ENCODE results near the gene LSM14B. TPM values are rescaled to one million over a fixed set of nuclear protein-coding genes. Genes with fewer than 3 reads are reported as not detected.

LSM14B gene
- total RNA-seq, 1 experiment from 2014 or later = 72.5 TPM

- intact Hi-C loops (cut with micrococcal nuclease; ENCODE audit: unreplicated experiment) = loop anchor here (1.0 kb wide), 1 partner anchor 123 kb away; no protein-coding TSS in a partner anchor
- Histone ChIP-seq H3K9me3 (ENCODE audit: low read depth, low read length, poor library complexity, severe bottlenecking) (no peaks in the 10 kb centered on the region), H3K4me1 (ENCODE audit: insufficient read depth, low read length, poor library complexity, severe bottlenecking) (no peaks in the 10 kb centered on the region), H3K4me3 (ENCODE audit: low read depth, low read length, poor library complexity, severe bottlenecking) (no peak overlapping the region), H3K36me3 (ENCODE audit: insufficient read depth, low read length, poor library complexity, severe bottlenecking) (peaks cover 99% of the 10 kb centered on the region), H3K27ac (ENCODE audit: low read depth, low read length, poor library complexity, severe bottlenecking) (no peak overlapping the region), H3K27me3 (replicated peaks; ENCODE audit: insufficient read depth, low read depth, low read length, poor library complexity) (no peaks in the 10 kb centered on the region)
- TF ChIP-seq CTCF (conservative IDR thresholded peaks at IDR 0.05; ENCODE audit: low read depth, low read length) = no peak
- TF ChIP-seq EZH2 (IDR thresholded peaks at IDR 0.05; ENCODE audit: borderline replicate concordance, low read depth, low read length, poor library complexity, severe bottlenecking) = no peak
- BruUV-seq (replicated peaks) = TSS peak; percentile 46
- POLR2A ChIA-PET (ENCODE audit: low non-redundant PET) = no interaction called here
- DNase-seq (ENCODE audit: low spot score) = no peak
- CTCF ChIA-PET = no interaction called here
Observed at GRCh38 chr20:62134735-62135231, 12.5 kb downstream of the LSM14B start.

- TF ChIP-seq EZH2 (IDR thresholded peaks at IDR 0.05; ENCODE audit: borderline replicate concordance, low read depth, low read length, poor library complexity, severe bottlenecking) (no peak), CTCF (conservative IDR thresholded peaks at IDR 0.05; ENCODE audit: low read depth, low read length) (no peak)
- no TSS peak for BruUV-seq (replicated peaks)
- CTCF ChIA-PET = interaction anchor here (1.7 kb wide), 1 partner anchor 125 kb away, joined by 6 read pairs; no protein-coding TSS in a partner anchor
- Histone ChIP-seq H3K4me3 (ENCODE audit: low read depth, low read length, poor library complexity, severe bottlenecking) (no peak overlapping the region), H3K27me3 (replicated peaks; ENCODE audit: insufficient read depth, low read depth, low read length, poor library complexity) (no peaks in the 10 kb centered on the region), H3K9me3 (ENCODE audit: low read depth, low read length, poor library complexity, severe bottlenecking) (no peaks in the 10 kb centered on the region), H3K36me3 (ENCODE audit: insufficient read depth, low read length, poor library complexity, severe bottlenecking) (peaks cover 99% of the 10 kb centered on the region), H3K27ac (ENCODE audit: low read depth, low read length, poor library complexity, severe bottlenecking) (no peak overlapping the region), H3K4me1 (ENCODE audit: insufficient read depth, low read length, poor library complexity, severe bottlenecking) (no peaks in the 10 kb centered on the region)
- POLR2A ChIA-PET (ENCODE audit: low non-redundant PET) = no interaction called here
- intact Hi-C loops (cut with micrococcal nuclease; ENCODE audit: unreplicated experiment) = loop anchor here (1.0 kb wide), 1 partner anchor 124 kb away; no protein-coding TSS in a partner anchor
- DNase-seq (ENCODE audit: low spot score) = no peak
Observed at GRCh38 chr20:62135573-62136266, 13.4 kb downstream of the LSM14B start.

DNA sequence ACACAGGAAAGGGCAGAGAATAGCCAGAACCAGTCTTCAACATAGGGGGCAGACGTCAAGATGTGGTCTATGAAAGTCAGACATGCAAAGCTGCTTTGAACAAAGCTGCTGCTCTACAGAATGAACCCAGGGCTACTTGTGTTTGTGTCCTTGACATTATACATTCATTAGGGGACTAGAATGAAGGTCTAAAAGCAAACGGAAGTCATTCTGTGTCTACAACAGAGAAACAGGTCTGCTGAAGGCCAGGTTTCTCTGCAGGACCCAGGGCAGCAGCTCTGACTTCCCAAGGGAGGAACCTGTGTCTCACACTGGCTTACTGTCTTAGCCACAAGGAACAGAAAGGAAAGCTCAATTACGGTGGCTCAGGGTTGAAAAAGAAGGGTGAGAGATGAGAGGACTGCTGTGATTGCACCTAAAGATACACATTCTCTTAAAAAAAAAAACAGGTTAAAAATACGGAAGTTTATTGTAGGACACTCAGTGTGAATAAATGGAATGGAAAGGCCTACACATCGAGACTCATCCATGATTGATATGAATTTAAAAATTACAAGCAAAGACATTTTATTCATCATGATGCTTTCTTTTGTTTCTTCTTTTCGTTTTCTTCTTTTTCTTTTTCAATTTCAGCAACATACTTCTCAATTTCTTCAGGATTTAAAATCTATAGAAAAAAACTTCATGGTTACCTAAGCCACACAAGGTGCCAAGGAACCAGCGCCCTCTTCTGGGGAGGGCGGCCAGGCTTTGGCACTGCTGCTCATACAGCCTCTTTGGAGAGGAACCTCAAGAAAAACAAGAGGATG lies 14.2 kb downstream of the LSM14B start:
- peaks cover 99% of the 10 kb centered on the region for H3K36me3 ChIP-seq (ENCODE audit: insufficient read depth, low read length, poor library complexity, severe bottlenecking)
- no TSS peak for BruUV-seq (replicated peaks)
- H3K9me3 ChIP-seq (ENCODE audit: low read depth, low read length, poor library complexity, severe bottlenecking) = no peaks in the 10 kb centered on the region
- POLR2A ChIA-PET (ENCODE audit: low non-redundant PET) = no interaction called here
- CTCF ChIA-PET = interaction anchor here (1.7 kb wide), 1 partner anchor 126 kb away, joined by 6 read pairs; no protein-coding TSS in a partner anchor
- TF ChIP-seq CTCF (conservative IDR thresholded peaks at IDR 0.05; ENCODE audit: low read depth, low read length) = peak; percentile 93
- TF ChIP-seq EZH2 (IDR thresholded peaks at IDR 0.05; ENCODE audit: borderline replicate concordance, low read depth, low read length, poor library complexity, severe bottlenecking) = no peak
- no peak overlapping the region for H3K4me3 ChIP-seq (ENCODE audit: low read depth, low read length, poor library complexity, severe bottlenecking)
- peak; percentile 79 for DNase-seq (ENCODE audit: low spot score)
- H3K4me1 ChIP-seq (ENCODE audit: insufficient read depth, low read length, poor library complexity, severe bottlenecking) = peaks cover 2% of the 10 kb centered on the region
- no peak overlapping the region for H3K27ac ChIP-seq (ENCODE audit: low read depth, low read length, poor library complexity, severe bottlenecking)
- no peaks in the 10 kb centered on the region for H3K27me3 ChIP-seq (replicated peaks; ENCODE audit: insufficient read depth, low read depth, low read length, poor library complexity)
- intact Hi-C loops (cut with micrococcal nuclease; ENCODE audit: unreplicated experiment) = no loop called here
